BE2C (cell line): ENCODE results near the gene NEURL4.

Experiments
- DNase-seq: peaks from one replicate; pipeline ENCODE4 v3.0.0-alpha.2; 2020
- H3K27me3 ChIP-seq: fragments of 250-450 bp; sonication (Bioruptor Pico); 2 replicates; pipeline ENCODE4 v1.5.1; 2020; ENCODE audit warnings: mild to moderate bottlenecking
- H3K36me3 ChIP-seq: fragments of 250-450 bp; sonication (Bioruptor Pico); 2 replicates; pipeline ENCODE4 v1.5.1; 2020; ENCODE audit warnings: mild to moderate bottlenecking
- H3K4me1 ChIP-seq: fragments of 250-450 bp; sonication (Bioruptor Pico); 2 replicates; pipeline ENCODE4 v1.5.1; 2020
- H3K4me3 ChIP-seq: 2 replicates; pipeline ENCODE4 v1.5.1; 2011; ENCODE audit warnings: low read depth, low read length
- H3K9me3 ChIP-seq: fragments of 250-450 bp; sonication (Bioruptor Pico); 2 replicates; pipeline ENCODE4 v1.5.1; 2020
- TF ChIP-seq, protein P1 (sequence below): IDR thresholded peaks from 2 replicates; pipeline ENCODE4 v1.5.1; 2012; ENCODE audit warnings: mild to moderate bottlenecking, low read depth, low read length

Gene NEURL4

DNA sequence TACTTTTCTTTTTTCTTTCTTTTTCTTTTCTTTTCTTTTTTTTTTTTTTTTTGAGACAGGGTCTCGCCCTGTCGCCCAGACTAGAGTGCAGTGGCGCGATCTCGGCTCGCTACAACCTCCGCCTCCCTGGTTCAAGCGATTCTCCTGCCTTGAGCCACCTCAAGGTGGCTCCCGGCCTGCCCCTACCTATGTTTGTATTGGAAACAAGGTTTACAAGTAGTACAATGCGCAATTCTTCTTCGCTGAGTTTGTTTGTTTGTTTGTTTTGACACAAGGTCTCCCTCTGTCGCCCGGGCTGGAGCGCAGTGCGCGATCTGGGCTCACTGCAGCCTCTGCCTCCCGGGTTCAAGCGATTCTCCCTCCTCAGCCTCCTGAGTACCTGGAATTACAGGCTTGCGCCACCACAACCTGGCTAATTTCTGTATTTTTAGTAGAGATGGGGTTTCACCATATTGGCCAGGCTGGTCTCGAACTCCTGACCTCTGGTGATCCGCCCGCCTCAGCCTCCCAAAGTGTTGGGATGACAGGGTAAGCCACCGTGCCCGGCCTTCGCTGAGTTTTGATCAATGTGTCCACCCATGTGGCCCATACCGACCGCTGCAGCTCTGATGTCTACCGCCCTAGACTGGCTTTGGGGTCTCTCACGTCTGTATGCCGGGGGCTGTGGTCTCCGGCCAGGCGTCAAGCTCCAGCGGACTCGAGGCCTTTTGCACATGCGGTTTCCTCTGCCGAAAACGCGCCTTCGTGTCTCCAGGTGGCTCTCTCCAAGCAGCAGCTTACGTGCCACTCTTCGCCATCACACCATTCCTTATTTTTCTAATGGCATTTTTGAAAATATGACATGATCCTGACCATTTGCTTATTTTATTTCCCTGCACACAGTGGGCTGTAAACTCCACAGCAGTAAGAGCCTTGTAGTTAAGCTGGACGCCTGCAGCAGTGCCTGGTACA is 33.6 kb downstream of the NEURL4 start:
- Histone ChIP-seq H3K27me3 (peaks cover 30% of the 10 kb centered on the region), H3K9me3 (no peaks in the 10 kb centered on the region), H3K4me3 (no peak overlapping the region), H3K36me3 (no peaks in the 10 kb centered on the region), H3K4me1 (no peaks in the 10 kb centered on the region)
- TF ChIP-seq, protein P1, sequence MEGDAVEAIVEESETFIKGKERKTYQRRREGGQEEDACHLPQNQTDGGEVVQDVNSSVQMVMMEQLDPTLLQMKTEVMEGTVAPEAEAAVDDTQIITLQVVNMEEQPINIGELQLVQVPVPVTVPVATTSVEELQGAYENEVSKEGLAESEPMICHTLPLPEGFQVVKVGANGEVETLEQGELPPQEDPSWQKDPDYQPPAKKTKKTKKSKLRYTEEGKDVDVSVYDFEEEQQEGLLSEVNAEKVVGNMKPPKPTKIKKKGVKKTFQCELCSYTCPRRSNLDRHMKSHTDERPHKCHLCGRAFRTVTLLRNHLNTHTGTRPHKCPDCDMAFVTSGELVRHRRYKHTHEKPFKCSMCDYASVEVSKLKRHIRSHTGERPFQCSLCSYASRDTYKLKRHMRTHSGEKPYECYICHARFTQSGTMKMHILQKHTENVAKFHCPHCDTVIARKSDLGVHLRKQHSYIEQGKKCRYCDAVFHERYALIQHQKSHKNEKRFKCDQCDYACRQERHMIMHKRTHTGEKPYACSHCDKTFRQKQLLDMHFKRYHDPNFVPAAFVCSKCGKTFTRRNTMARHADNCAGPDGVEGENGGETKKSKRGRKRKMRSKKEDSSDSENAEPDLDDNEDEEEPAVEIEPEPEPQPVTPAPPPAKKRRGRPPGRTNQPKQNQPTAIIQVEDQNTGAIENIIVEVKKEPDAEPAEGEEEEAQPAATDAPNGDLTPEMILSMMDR = no peak
- DNase-seq = no peak

DNA sequence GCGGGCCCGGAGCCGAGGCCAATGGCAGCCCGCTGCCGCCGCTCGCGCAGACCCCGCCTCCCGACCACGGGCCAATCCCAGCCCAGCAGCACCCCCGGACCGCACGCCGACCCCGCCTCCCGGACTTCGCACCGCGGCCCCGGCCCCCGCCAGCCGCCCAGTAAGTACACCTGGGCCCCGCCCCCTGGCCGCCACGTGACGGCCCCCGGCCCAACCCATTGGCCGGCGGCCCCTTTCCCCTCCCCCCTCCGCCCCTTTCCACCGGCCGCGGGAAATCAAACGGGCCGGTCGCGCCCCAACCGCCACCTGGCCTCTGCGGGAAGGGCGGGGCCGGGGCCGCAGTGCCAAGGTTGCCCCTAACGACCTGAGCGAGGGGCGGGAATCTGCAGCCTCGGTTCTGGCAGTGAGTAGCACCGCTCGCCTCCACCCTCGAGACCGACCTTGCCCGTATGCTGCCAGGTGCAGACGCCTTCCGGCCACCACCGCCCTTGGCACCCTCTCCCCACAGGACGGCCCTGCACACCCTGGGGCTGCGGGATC is 34.5 kb downstream of the NEURL4 start, which contains the start of gene YBX2:
YBX2 (minus strand) TSS at position 26 of the 540 bp plus-strand sequence. CDS start 139 bp downstream, outside the sequence.
- TF ChIP-seq, protein P1 = no peak
- no peak within 1 kb of the TSS for H3K4me3 ChIP-seq
- peak; percentile 22 for DNase-seq

DNA sequence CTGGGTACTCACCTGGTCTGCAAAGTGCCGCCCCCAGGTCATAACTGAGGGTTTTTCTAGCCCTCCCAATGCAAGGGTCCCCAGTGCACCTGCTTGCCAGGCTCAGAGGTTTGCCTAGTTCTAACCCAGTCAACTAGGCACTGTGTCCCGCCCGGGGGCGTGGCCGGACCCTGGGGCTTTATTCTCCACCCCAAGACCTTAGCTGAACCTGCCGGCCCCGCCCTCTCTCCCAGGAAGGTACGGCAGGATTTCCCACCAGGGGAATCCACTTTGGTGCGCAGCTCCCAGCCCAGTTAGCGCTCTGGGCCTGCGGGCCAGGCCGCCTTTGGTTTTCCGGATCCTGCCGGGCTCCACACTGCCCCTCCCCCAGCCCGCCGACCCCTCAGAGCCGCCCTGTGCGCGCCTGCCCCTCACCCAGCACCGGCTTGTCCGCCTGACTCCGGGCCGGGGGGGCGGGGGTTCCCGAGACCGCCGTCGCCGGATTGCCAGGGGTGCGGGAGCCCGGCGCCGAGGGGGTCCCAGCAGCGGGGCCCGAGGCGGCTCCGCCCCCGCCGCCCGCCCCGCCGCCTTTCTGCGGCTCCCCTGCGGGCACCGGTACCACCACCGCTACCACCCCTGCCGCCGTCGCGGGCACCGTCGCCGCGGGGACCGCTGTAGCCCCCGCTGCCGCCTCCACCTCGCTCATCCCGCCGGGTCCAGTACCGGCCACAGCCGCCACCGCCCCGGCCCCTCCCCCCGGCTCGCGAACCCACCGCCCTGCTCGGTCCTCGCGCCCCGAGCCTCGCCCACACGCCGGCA is 35.1 kb downstream of the NEURL4 start:
- Histone ChIP-seq H3K27me3 (peaks cover 28% of the 10 kb centered on the region), H3K4me1 (no peaks in the 10 kb centered on the region), H3K9me3 (no peaks in the 10 kb centered on the region), H3K4me3 (no peak overlapping the region), H3K36me3 (no peaks in the 10 kb centered on the region)
- no peak for DNase-seq
- TF ChIP-seq, protein P1 = no peak

More for the DNA sequence above, 34.5 kb downstream of the NEURL4 start, which contains the start of gene YBX2:
- Histone ChIP-seq H3K4me1 (no peaks in the 10 kb centered on the region), H3K9me3 (no peaks in the 10 kb centered on the region), H3K27me3 (peaks cover 29% of the 10 kb centered on the region), H3K36me3 (no peaks in the 10 kb centered on the region)

DNA sequence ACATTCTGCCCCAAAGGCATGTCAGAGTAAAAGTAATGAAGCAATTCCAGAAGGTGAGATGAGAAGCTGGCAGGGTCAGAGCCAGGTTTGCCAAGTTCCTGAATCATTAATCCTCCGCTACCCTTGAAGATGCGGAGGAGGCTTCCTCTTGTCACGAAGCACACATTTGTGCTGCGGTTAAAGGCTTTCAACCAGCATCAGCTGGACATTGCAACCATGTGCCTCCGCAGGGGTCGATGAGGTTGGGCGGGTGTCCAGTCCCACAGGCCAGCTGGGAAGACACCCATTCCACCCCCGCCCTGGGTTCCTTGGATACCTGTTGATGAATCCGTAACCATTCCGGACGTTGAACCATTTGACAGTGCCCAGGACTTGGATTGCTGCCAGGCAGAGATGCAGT is 36.0 kb downstream of the NEURL4 start:
- DNase-seq = no peak

DNA sequence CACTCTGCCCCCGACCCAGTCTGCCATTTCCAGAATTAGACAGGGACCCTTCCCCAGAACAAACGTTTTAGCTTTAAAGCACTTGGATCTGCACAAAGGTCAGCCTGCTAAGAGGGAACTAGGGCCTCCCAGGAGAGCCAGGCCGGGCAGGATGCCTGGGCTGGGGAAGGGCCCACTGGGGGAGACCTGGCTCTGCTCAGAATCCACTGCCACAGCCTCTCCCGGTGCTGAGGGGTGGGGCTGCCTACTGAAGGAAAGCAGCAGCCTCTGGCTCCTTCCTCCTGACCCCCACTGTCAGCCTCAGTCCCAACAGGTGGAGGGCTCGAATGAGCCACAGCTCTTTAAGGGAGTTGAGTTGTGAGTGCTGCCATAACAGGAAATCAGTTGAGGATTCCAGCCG is 36.4 kb downstream of the NEURL4 start:
- no peaks in the 10 kb centered on the region for H3K36me3 ChIP-seq
- TF ChIP-seq, protein P1 = no peak
- no peaks in the 10 kb centered on the region for H3K4me1 ChIP-seq
- H3K27me3 ChIP-seq = peaks cover 28% of the 10 kb centered on the region
- H3K4me3 ChIP-seq = no peak overlapping the region
- H3K9me3 ChIP-seq = no peaks in the 10 kb centered on the region
- no peak for DNase-seq

More for the DNA sequence above, 36.0 kb downstream of the NEURL4 start:
- Histone ChIP-seq H3K4me3 (no peak overlapping the region), H3K36me3 (no peaks in the 10 kb centered on the region), H3K4me1 (no peaks in the 10 kb centered on the region), H3K9me3 (no peaks in the 10 kb centered on the region), H3K27me3 (peaks cover 28% of the 10 kb centered on the region)
- TF ChIP-seq, protein P1 = no peak
